Measurements from ENCODE around the gene RPS26. TPM values are rescaled to one million over a fixed set of nuclear protein-coding genes. Genes with fewer than 3 reads are reported as not detected.

The RPS26 gene
- total and polyA plus RNA-seq, 2 of the 13 experiments (the other 11 are each of a cell fraction or from before 2014, with no cell fraction given): 150 to 421 TPM

DNA sequence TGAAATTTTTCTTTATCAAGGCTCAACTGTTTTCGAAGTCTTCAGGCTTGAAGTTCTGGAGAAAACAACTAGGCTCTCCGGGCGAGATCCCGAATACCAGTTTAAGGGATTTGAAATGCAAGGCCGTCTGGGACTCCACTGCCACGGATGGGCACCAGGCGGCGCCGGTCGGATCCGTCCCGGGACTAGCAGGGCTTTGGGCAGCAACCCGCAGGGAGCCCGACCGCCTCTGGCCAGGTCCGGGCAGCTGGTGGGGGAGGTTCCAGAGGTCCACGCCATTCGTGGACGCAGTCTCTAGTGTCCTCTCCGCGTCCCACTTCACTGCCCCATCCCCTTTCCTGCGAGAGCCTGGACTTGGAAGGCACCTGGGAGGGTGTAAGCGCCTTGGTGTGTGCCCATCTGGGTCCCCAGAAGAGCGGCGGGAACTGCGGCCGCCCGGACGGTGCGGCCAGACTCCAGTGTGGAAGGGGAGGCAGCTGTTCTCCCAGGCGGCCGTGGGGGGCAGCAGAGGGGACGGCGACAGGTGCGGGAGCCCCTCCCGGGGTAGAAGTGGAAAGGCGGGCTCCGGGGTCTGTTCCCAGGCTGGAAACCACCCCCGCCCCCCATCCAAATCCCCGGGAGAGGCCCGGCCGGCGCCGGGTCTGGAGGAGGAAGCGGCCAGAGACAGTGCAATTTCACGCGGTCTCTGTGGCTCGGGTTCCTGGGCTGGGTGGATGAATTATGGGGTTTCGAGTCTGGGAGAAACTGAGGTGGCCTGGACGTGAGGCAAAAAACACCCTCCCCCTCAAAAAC lies 37.4 kb downstream of the RPS26 start (continued):
- TF ChIP-seq, protein P1, sequence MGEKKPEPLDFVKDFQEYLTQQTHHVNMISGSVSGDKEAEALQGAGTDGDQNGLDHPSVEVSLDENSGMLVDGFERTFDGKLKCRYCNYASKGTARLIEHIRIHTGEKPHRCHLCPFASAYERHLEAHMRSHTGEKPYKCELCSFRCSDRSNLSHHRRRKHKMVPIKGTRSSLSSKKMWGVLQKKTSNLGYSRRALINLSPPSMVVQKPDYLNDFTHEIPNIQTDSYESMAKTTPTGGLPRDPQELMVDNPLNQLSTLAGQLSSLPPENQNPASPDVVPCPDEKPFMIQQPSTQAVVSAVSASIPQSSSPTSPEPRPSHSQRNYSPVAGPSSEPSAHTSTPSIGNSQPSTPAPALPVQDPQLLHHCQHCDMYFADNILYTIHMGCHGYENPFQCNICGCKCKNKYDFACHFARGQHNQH (CRISPR knock-in tag; IDR thresholded peaks at IDR 0.05): peak; percentile 74
- TF ChIP-seq FOXP4 (CRISPR knock-in tag; IDR thresholded peaks at IDR 0.05): peak; percentile 41; the same call in 1 of the 2 replicates
- TF ChIP-seq, protein P2, sequence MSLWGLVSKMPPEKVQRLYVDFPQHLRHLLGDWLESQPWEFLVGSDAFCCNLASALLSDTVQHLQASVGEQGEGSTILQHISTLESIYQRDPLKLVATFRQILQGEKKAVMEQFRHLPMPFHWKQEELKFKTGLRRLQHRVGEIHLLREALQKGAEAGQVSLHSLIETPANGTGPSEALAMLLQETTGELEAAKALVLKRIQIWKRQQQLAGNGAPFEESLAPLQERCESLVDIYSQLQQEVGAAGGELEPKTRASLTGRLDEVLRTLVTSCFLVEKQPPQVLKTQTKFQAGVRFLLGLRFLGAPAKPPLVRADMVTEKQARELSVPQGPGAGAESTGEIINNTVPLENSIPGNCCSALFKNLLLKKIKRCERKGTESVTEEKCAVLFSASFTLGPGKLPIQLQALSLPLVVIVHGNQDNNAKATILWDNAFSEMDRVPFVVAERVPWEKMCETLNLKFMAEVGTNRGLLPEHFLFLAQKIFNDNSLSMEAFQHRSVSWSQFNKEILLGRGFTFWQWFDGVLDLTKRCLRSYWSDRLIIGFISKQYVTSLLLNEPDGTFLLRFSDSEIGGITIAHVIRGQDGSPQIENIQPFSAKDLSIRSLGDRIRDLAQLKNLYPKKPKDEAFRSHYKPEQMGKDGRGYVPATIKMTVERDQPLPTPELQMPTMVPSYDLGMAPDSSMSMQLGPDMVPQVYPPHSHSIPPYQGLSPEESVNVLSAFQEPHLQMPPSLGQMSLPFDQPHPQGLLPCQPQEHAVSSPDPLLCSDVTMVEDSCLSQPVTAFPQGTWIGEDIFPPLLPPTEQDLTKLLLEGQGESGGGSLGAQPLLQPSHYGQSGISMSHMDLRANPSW (CRISPR knock-in tag; IDR thresholded peaks at IDR 0.05; ENCODE audit: borderline replicate concordance): no peak
- peak; percentile 78 for TF ChIP-seq TAF1 (CRISPR knock-in tag; IDR thresholded peaks at IDR 0.05)
- no peak for TF ChIP-seq BHLHE40 (IDR thresholded peaks at IDR 0.05; ENCODE audit: low read length)
- no peak for TF ChIP-seq ZNF30 (CRISPR knock-in tag; IDR thresholded peaks at IDR 0.05)
- TF ChIP-seq, protein P3, sequence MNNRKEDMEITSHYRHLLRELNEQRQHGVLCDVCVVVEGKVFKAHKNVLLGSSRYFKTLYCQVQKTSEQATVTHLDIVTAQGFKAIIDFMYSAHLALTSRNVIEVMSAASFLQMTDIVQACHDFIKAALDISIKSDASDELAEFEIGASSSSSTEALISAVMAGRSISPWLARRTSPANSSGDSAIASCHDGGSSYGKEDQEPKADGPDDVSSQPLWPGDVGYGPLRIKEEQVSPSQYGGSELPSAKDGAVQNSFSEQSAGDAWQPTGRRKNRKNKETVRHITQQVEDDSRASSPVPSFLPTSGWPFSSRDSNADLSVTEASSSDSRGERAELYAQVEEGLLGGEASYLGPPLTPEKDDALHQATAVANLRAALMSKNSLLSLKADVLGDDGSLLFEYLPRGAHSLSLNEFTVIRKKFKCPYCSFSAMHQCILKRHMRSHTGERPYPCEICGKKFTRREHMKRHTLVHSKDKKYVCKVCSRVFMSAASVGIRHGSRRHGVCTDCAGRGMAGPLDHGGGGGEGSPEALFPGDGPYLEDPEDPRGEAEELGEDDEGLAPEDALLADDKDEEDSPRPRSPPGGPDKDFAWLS (CRISPR knock-in tag; IDR thresholded peaks at IDR 0.05; ENCODE audit: borderline replicate concordance): no peak
- no peak for TF ChIP-seq HOXA9 (CRISPR knock-in tag; IDR thresholded peaks at IDR 0.05; ENCODE audit: borderline replicate concordance)
- TF ChIP-seq ZNF3 (CRISPR knock-in tag; IDR thresholded peaks at IDR 0.05): no peak
- TF ChIP-seq KLF9 (CRISPR knock-in tag; IDR thresholded peaks at IDR 0.05; ENCODE audit: low read depth): 0 out of 2 replicates have a peak, but pooled peaks have one; percentile 44
- no peak for TF ChIP-seq KAT2B (IDR thresholded peaks at IDR 0.05; ENCODE audit: borderline replicate concordance, low read depth, low read length)
- TF ChIP-seq CAMTA2 (CRISPR knock-in tag; IDR thresholded peaks at IDR 0.05; ENCODE audit: borderline replicate concordance): peak; percentile 13; the same call in 1 of the 2 replicates
- TF ChIP-seq, protein P4, sequence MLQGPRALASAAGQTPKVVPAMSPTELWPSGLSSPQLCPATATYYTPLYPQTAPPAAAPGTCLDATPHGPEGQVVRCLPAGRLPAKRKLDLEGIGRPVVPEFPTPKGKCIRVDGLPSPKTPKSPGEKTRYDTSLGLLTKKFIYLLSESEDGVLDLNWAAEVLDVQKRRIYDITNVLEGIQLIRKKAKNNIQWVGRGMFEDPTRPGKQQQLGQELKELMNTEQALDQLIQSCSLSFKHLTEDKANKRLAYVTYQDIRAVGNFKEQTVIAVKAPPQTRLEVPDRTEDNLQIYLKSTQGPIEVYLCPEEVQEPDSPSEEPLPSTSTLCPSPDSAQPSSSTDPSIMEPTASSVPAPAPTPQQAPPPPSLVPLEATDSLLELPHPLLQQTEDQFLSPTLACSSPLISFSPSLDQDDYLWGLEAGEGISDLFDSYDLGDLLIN (CRISPR knock-in tag; IDR thresholded peaks at IDR 0.05; ENCODE audit: borderline replicate concordance): 0 out of 2 replicates have a peak, but pooled peaks have one; percentile 39
- TF ChIP-seq ISL2 (CRISPR knock-in tag; IDR thresholded peaks at IDR 0.05): 0 out of 2 replicates have a peak, but pooled peaks have one; percentile 12
- peak; percentile 83 for TF ChIP-seq CTCF (CRISPR knock-in tag; IDR thresholded peaks at IDR 0.05)
- no peak for TF ChIP-seq ZNF709 (CRISPR knock-in tag; IDR thresholded peaks at IDR 0.05)
- no peak for TF ChIP-seq ZNF615 (CRISPR knock-in tag; IDR thresholded peaks at IDR 0.05; ENCODE audit: borderline replicate concordance)
- TF ChIP-seq ZNF878 (CRISPR knock-in tag; IDR thresholded peaks at IDR 0.05): no peak
